ENCODE results near the gene HSPA1B.

HSPA1B gene

GRCh38 chr6:31781244-31782125, 46.1 kb upstream of the HSPA1B start:
- H3K4me3 ChIP-seq (ENCODE audit: low read depth, low read length), result no peak overlapping the region
- TF ChIP-seq, protein P1, sequence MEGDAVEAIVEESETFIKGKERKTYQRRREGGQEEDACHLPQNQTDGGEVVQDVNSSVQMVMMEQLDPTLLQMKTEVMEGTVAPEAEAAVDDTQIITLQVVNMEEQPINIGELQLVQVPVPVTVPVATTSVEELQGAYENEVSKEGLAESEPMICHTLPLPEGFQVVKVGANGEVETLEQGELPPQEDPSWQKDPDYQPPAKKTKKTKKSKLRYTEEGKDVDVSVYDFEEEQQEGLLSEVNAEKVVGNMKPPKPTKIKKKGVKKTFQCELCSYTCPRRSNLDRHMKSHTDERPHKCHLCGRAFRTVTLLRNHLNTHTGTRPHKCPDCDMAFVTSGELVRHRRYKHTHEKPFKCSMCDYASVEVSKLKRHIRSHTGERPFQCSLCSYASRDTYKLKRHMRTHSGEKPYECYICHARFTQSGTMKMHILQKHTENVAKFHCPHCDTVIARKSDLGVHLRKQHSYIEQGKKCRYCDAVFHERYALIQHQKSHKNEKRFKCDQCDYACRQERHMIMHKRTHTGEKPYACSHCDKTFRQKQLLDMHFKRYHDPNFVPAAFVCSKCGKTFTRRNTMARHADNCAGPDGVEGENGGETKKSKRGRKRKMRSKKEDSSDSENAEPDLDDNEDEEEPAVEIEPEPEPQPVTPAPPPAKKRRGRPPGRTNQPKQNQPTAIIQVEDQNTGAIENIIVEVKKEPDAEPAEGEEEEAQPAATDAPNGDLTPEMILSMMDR (IDR thresholded peaks at IDR 0.05; ENCODE audit: insufficient read depth, low read length, missing control alignments), result no peak
- ChIA-PET POLR2A (no interaction called here), CTCF (interaction anchor here (3.8 to 4.7 kb wide), 3 partner anchors 10 to 14 kb away, joined by 14 to 23 read pairs (median 18); partner anchors contain the start of gene VARS1)
- DNase-seq (ENCODE audit: low read depth, low spot score), result no peak

GRCh38 chr6:31782126-31782855, 45.2 kb upstream of the HSPA1B start:
- no peak for DNase-seq (ENCODE audit: low read depth, low spot score)
- ChIA-PET CTCF (interaction anchor here (2.0 to 4.7 kb wide), 3 partner anchors 9 to 13 kb away, joined by 6 to 23 read pairs (median 14); partner anchors contain the start of gene VARS1), POLR2A (no interaction called here)
- H3K4me3 ChIP-seq (ENCODE audit: low read depth, low read length), result no peak overlapping the region
- TF ChIP-seq, protein P1 (IDR thresholded peaks at IDR 0.05; ENCODE audit: insufficient read depth, low read length, missing control alignments), result no peak

GRCh38 chr6:31784098-31784925, 43.2 kb upstream of the HSPA1B start:
- no peak for DNase-seq (ENCODE audit: low read depth, low spot score)

GRCh38 chr6:31785475-31785874, 42.1 kb upstream of the HSPA1B start:
- no peak overlapping the region for H3K4me3 ChIP-seq (ENCODE audit: low read depth, low read length)
- CTCF ChIA-PET, result interaction anchor here (1.1 to 4.0 kb wide), 4 partner anchors 10 to 15 kb away, joined by 5 to 21 read pairs (median 10); partner anchors contain the start of gene VARS1
- TF ChIP-seq, protein P1 (IDR thresholded peaks at IDR 0.05; ENCODE audit: insufficient read depth, low read length, missing control alignments), result no peak
- DNase-seq (ENCODE audit: low read depth, low spot score), result no peak
- POLR2A ChIA-PET, result interaction anchor here (0.6 kb wide), 1 partner anchor 45 kb away, joined by 3 read pairs; no protein-coding TSS in a partner anchor

More at GRCh38 chr6:31784098-31784925, 43.2 kb upstream of the HSPA1B start:
- TF ChIP-seq, protein P1 (IDR thresholded peaks at IDR 0.05; ENCODE audit: insufficient read depth, low read length, missing control alignments), result no peak
- CTCF ChIA-PET, result interaction anchor here (0.7 to 4.0 kb wide), 6 partner anchors 8 to 15 kb away, joined by 3 to 21 read pairs (median 6); partner anchors contain the start of gene VARS1
- H3K4me3 ChIP-seq (ENCODE audit: low read depth, low read length), result no peak overlapping the region
- POLR2A ChIA-PET, result interaction anchor here (1.2 kb wide), 1 partner anchor 43 kb away, joined by 4 read pairs; the partner anchor contains the start of gene HSPA1B

- ChIA-PET CTCF (interaction anchor here (0.6 to 4.6 kb wide), 25 partner anchors 9 to 125 kb away, joined by 3 to 38 read pairs (median 4); partner anchors contain the start of genes CLIC1, LSM2, MPIG6B and MSH5), POLR2A (interaction anchor here (1.2 kb wide), 1 partner anchor 36 kb away, joined by 3 read pairs; the partner anchor contains the start of gene HSPA1B)
- H3K4me3 ChIP-seq (ENCODE audit: low read depth, low read length), result no peak overlapping the region
- TF ChIP-seq, protein P1 (IDR thresholded peaks at IDR 0.05; ENCODE audit: insufficient read depth, low read length, missing control alignments), result peak; percentile 73
- DNase-seq (ENCODE audit: low read depth, low spot score), result no peak
Observed at GRCh38 chr6:31791324-31792089, 36.0 kb upstream of the HSPA1B start.
